WTC11 (cell line): Measurements from ENCODE around the gene ARHGAP15. TPM values are rescaled to one million over a fixed set of nuclear protein-coding genes. Genes with fewer than 3 reads are reported as not detected.

Source experiments
- ATAC-seq: fragments of 200-7000 bp; cut with Tn5 transposase; 2 replicates; pipeline ENCODE4 v1.10.0; 2021; ENCODE audit warnings: mild to moderate bottlenecking, moderate library complexity
- CTCF ChIA-PET: fragments of 300-600 bp; sonication (Branson Sonifier 250); formaldehyde crosslinking; loops from one replicate; lab custom pipeline; 2021; ENCODE audit warnings: antibody characterized with exemption; lab: Charles Lee
- POLR2A ChIA-PET: fragments of 350-600 bp; sonication (Branson Sonifier 250); formaldehyde crosslinking; loops from one replicate; lab custom pipeline; 2021; ENCODE audit warnings: antibody characterized with exemption; lab: Charles Lee
- DNase-seq: peaks from one replicate; pipeline ENCODE4 v3.0.0; 2021; ENCODE audit warnings: low spot score
- H3K27ac Mint-ChIP-seq: 2 replicates; pipeline ENCODE4 v1.8.0; 2021; ENCODE audit warnings: mixed read lengths
- H3K27me3 Mint-ChIP-seq: 2 replicates; pipeline ENCODE4 v1.8.0; 2021; ENCODE audit warnings: low read depth, mild to moderate bottlenecking, moderate library complexity, mixed read lengths
- H3K36me3 Mint-ChIP-seq: 2 replicates; pipeline ENCODE4 v1.8.0; 2021; ENCODE audit warnings: mixed read lengths
- H3K4me1 Mint-ChIP-seq: 2 replicates; pipeline ENCODE4 v1.8.0; 2022; ENCODE audit warnings: mixed read lengths
- H3K4me3 Mint-ChIP-seq: 2 replicates; pipeline ENCODE4 v1.8.0; 2021; ENCODE audit warnings: mild to moderate bottlenecking, moderate library complexity, mixed read lengths
- H3K9me3 Mint-ChIP-seq: 2 replicates; pipeline ENCODE4 v1.8.0; 2021; ENCODE audit warnings: mixed read lengths
- CREM ChIP-seq: sonication (generic); formaldehyde crosslinking; IDR thresholded peaks from 2 replicates; pipeline ENCODE4 v1.8.1; 2022; ENCODE audit warnings: mild to moderate bottlenecking, missing genetic modification reagents, moderate library complexity
- EMX1 ChIP-seq: fragments of 250-450 bp; sonication (Bioruptor Pico); IDR thresholded peaks from 2 replicates; pipeline ENCODE4 v1.8.0; 2021; ENCODE audit warnings: mild to moderate bottlenecking
- ETV6 ChIP-seq: sonication (generic); formaldehyde crosslinking; IDR thresholded peaks from 2 replicates; pipeline ENCODE4 v1.8.1; 2022; ENCODE audit warnings: mild to moderate bottlenecking, missing genetic modification reagents
- FOXJ3 ChIP-seq: sonication (generic); formaldehyde crosslinking; IDR thresholded peaks from 2 replicates; pipeline ENCODE4 v1.9.0; 2021; ENCODE audit warnings: missing genetic modification reagents, mild to moderate bottlenecking, borderline replicate concordance
- GRHL2 ChIP-seq: fragments of 250-450 bp; sonication (Bioruptor Pico); IDR thresholded peaks from 2 replicates; pipeline ENCODE4 v1.8.0; 2022; ENCODE audit warnings: mild to moderate bottlenecking, moderate library complexity; ENCODE audit not compliant: insufficient replicate concordance, severe bottlenecking
- GTF2I ChIP-seq: fragments of 250-450 bp; sonication (Bioruptor Pico); conservative IDR thresholded peaks from 2 replicates; pipeline ENCODE4 v1.4.0; 2021; ENCODE audit warnings: mild to moderate bottlenecking
- JAZF1 ChIP-seq: fragments of 250-450 bp; sonication (Bioruptor Pico); IDR thresholded peaks from 2 replicates; pipeline ENCODE4 v1.9.0; 2021; ENCODE audit warnings: moderate library complexity, mild to moderate bottlenecking, inconsistent platforms
- NFATC4 ChIP-seq: fragments of 250-450 bp; sonication (Bioruptor Pico); IDR thresholded peaks from 2 replicates; pipeline ENCODE4 v1.9.0; 2021; ENCODE audit warnings: mild to moderate bottlenecking
- SMAD3 ChIP-seq: sonication (generic); formaldehyde crosslinking; IDR thresholded peaks from 2 replicates; pipeline ENCODE4 v1.8.0; 2022; ENCODE audit warnings: missing genetic modification reagents, mild to moderate bottlenecking, borderline replicate concordance
- TEAD1 ChIP-seq: sonication (generic); formaldehyde crosslinking; IDR thresholded peaks from 2 replicates; pipeline ENCODE4 v1.8.0; 2022; ENCODE audit warnings: mild to moderate bottlenecking, missing genetic modification reagents
- ZNF121 ChIP-seq: sonication (generic); formaldehyde crosslinking; IDR thresholded peaks from 2 replicates; pipeline ENCODE4 v1.8.0; 2023; ENCODE audit warnings: missing genetic modification reagents
- ZNF138 ChIP-seq: sonication (generic); formaldehyde crosslinking; conservative IDR thresholded peaks from 2 replicates; pipeline ENCODE4 v1.8.1; 2022; ENCODE audit warnings: mild to moderate bottlenecking, moderate library complexity, missing genetic modification reagents
- ZNF219 ChIP-seq: sonication (generic); formaldehyde crosslinking; IDR thresholded peaks from 2 replicates; pipeline ENCODE4 v1.8.0; 2023; ENCODE audit warnings: missing genetic modification reagents, mild to moderate bottlenecking, borderline replicate concordance
- ZNF232 ChIP-seq: sonication (generic); formaldehyde crosslinking; IDR thresholded peaks from 2 replicates; pipeline ENCODE4 v1.8.0; 2022; ENCODE audit warnings: mild to moderate bottlenecking, missing genetic modification reagents
- ZNF317 ChIP-seq: sonication (generic); formaldehyde crosslinking; IDR thresholded peaks from 2 replicates; pipeline ENCODE4 v1.8.1; 2023; ENCODE audit warnings: low read depth, mild to moderate bottlenecking, moderate library complexity, missing genetic modification reagents, borderline replicate concordance
- ZNF423 ChIP-seq: fragments of 250-450 bp; sonication (Bioruptor Pico); IDR thresholded peaks from 2 replicates; pipeline ENCODE4 v2.1.2; 2022; ENCODE audit warnings: mild to moderate bottlenecking, moderate library complexity
- ZNF671 ChIP-seq: fragments of 250-450 bp; sonication (Bioruptor Pico); IDR thresholded peaks from 2 replicates; pipeline ENCODE4 v1.8.0; 2021; ENCODE audit warnings: mild to moderate bottlenecking
- total RNA-seq: library from RNA; stranded (reverse); gene quantifications from 3 replicates; pipeline ENCODE4 v1.2.3, GENCODE V29; 2021
- TF ChIP-seq, protein P1 (sequence below): sonication (generic); formaldehyde crosslinking; IDR thresholded peaks from 2 replicates; pipeline ENCODE4 v1.8.1; 2022; ENCODE audit warnings: low read depth, mild to moderate bottlenecking, moderate library complexity, missing genetic modification reagents, borderline replicate concordance
- TF ChIP-seq, protein P2 (sequence below): fragments of 250-450 bp; sonication (Bioruptor Pico); IDR thresholded peaks from 2 replicates; pipeline ENCODE4 v2.1.2; 2022; ENCODE audit warnings: mild to moderate bottlenecking, moderate library complexity
- TF ChIP-seq, protein P3 (sequence below): sonication (generic); formaldehyde crosslinking; conservative IDR thresholded peaks from 2 replicates; pipeline ENCODE4 v1.8.1; 2022; ENCODE audit warnings: mild to moderate bottlenecking, missing genetic modification reagents
- TF ChIP-seq, protein P4 (sequence below): sonication (generic); formaldehyde crosslinking; IDR thresholded peaks from 2 replicates; pipeline ENCODE4 v1.8.1; 2023; ENCODE audit warnings: mild to moderate bottlenecking, missing genetic modification reagents, moderate library complexity

ARHGAP15 gene
- total RNA-seq, 1 experiment from 2014 or later = 0.28 TPM

DNA sequence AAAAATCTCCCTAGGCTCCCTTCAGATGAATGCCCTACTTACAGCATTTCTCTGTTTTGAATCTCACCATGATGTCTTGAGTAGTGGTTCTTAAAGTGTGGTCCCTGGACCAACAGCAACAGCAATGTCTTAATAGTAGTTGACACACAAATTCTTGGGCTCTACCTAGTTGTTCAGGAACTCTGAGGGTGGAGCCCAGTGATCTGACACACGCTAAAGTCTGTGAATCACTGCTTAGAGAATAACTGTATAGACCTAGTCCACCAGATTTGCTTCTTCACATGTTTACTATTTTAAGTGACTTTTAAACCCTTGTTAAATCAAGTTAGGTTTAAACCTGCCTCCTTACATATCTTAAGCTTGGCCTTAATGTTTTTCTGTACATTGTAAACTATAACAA is 47.6 kb upstream of the ARHGAP15 start:
- Mint-ChIP-seq H3K4me3 (no peak overlapping the region), H3K4me1 (no peaks in the 10 kb centered on the region), H3K27me3 (no peaks in the 10 kb centered on the region)
- no peak for TF ChIP-seq SMAD3 (CRISPR knock-in tag)
- no peak for TF ChIP-seq ETV6
- TF ChIP-seq CREM = no peak
- no peak for TF ChIP-seq ZNF138 (CRISPR knock-in tag)
- TF ChIP-seq ZNF219 (CRISPR knock-in tag) = no peak
- no peak for TF ChIP-seq NFATC4
- TF ChIP-seq EMX1 = no peak
- TF ChIP-seq ZNF423 = no peak
- no peak for TF ChIP-seq ZNF232 (CRISPR knock-in tag)
- TF ChIP-seq GTF2I (CRISPR knock-in tag) = no peak
- TF ChIP-seq ZNF121 (CRISPR knock-in tag) = no peak
- TF ChIP-seq, protein P1, sequence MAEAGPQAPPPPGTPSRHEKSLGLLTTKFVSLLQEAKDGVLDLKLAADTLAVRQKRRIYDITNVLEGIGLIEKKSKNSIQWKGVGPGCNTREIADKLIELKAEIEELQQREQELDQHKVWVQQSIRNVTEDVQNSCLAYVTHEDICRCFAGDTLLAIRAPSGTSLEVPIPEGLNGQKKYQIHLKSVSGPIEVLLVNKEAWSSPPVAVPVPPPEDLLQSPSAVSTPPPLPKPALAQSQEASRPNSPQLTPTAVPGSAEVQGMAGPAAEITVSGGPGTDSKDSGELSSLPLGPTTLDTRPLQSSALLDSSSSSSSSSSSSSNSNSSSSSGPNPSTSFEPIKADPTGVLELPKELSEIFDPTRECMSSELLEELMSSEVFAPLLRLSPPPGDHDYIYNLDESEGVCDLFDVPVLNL = no peak
- TF ChIP-seq, all 79 proteins: peak for 0
- Mint-ChIP-seq H3K36me3 (peaks cover 2% of the 10 kb centered on the region), H3K27ac (no peak overlapping the region), H3K9me3 (peaks cover 10% of the 10 kb centered on the region)
- CTCF ChIA-PET = no interaction called here
- no peak for ATAC-seq
- no peak for DNase-seq
- POLR2A ChIA-PET = no interaction called here

DNA sequence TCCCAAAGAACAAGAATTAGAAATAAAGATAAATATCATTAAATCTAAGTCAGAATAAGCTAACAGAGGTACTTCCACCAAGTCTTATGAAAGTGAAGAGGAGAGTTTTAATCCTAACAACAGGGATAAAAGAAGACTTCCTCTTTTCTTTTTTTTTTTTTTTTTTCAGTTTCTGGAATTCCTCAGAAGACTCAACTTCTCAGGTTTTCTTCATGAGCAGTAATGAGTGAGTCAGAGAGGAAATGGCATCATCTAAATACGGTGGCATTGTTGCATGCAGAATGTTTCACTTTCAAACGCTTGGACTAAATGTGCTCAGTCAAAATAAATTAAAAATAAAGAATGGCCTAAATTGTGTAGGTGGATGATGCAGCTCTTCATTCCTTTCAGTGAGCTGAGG is 45.6 kb upstream of the ARHGAP15 start:
- DNase-seq (no peak), ATAC-seq (no peak)
- CTCF ChIA-PET = no interaction called here
- Mint-ChIP-seq H3K9me3 (peaks cover 8% of the 10 kb centered on the region; the same call in 1 of the 2 replicates), H3K27me3 (no peaks in the 10 kb centered on the region), H3K27ac (no peak overlapping the region), H3K4me1 (no peaks in the 10 kb centered on the region), H3K36me3 (no peaks in the 10 kb centered on the region)
- POLR2A ChIA-PET = no interaction called here
- TF ChIP-seq JAZF1 (CRISPR knock-in tag) (no peak), FOXJ3 (CRISPR knock-in tag) (no peak), NFATC4 (no peak), ZNF317 (CRISPR knock-in tag) (no peak)
- TF ChIP-seq, protein P2, sequence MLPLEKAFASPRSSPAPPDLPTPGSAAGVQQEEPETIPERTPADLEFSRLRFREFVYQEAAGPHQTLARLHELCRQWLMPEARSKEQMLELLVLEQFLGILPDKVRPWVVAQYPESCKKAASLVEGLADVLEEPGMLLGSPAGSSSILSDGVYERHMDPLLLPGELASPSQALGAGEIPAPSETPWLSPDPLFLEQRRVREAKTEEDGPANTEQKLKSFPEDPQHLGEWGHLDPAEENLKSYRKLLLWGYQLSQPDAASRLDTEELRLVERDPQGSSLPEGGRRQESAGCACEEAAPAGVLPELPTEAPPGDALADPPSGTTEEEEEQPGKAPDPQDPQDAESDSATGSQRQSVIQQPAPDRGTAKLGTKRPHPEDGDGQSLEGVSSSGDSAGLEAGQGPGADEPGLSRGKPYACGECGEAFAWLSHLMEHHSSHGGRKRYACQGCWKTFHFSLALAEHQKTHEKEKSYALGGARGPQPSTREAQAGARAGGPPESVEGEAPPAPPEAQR (CRISPR knock-in tag) = no peak
- TF ChIP-seq, protein P3, sequence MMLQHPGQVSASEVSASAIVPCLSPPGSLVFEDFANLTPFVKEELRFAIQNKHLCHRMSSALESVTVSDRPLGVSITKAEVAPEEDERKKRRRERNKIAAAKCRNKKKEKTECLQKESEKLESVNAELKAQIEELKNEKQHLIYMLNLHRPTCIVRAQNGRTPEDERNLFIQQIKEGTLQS (CRISPR knock-in tag) = no peak
- TF ChIP-seq, all 79 proteins: peak for 0
- no peak overlapping the region for H3K4me3 Mint-ChIP-seq

DNA sequence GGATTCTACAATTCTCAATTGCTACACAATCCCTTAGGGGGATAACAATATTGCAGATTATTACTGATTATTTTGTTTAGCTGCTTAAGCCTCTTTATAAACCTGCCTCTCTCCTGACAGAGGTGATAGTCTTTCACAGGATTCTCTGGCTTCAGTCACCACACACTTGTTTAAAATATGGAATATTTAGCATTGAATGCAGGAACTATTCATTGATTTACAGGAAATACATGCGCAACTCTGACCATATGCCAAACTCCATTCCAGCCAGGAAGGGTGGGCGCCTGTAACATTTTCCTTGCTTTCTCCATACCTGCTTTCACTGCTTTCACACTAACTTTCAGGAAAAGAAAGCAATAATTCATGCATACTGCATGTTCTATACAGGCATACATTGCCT is 44.8 kb upstream of the ARHGAP15 start:
- peaks cover 8% of the 10 kb centered on the region; the same call in 1 of the 2 replicates for H3K9me3 Mint-ChIP-seq
- H3K36me3 Mint-ChIP-seq = no peaks in the 10 kb centered on the region
- no peak overlapping the region for H3K27ac Mint-ChIP-seq
- H3K4me3 Mint-ChIP-seq = no peak overlapping the region
- ChIA-PET CTCF (no interaction called here), POLR2A (no interaction called here)
- H3K4me1 Mint-ChIP-seq = no peaks in the 10 kb centered on the region
- no peak for TF ChIP-seq TEAD1 (CRISPR knock-in tag)
- no peak for TF ChIP-seq ZNF671 (CRISPR knock-in tag)
- TF ChIP-seq GRHL2 (CRISPR knock-in tag) = no peak
- TF ChIP-seq, protein P4, sequence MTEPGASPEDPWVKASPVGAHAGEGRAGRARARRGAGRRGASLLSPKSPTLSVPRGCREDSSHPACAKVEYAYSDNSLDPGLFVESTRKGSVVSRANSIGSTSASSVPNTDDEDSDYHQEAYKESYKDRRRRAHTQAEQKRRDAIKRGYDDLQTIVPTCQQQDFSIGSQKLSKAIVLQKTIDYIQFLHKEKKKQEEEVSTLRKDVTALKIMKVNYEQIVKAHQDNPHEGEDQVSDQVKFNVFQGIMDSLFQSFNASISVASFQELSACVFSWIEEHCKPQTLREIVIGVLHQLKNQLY (CRISPR knock-in tag) = no peak
- no peaks in the 10 kb centered on the region for H3K27me3 Mint-ChIP-seq
- ATAC-seq = no peak
- DNase-seq = no peak
